Measurements from ENCODE around the gene PSMD13. TPM values are rescaled to one million over a fixed set of nuclear protein-coding genes. Genes with fewer than 3 reads are reported as not detected.
"Not testable (repeated sequence)": the region's sequence is repeated elsewhere in the genome, so short reads cannot be mapped to it uniquely, and the experiment has no call there.

The PSMD13 gene
- total RNA-seq, 1 donor from 2014 or later, result 80.3 TPM

DNA sequence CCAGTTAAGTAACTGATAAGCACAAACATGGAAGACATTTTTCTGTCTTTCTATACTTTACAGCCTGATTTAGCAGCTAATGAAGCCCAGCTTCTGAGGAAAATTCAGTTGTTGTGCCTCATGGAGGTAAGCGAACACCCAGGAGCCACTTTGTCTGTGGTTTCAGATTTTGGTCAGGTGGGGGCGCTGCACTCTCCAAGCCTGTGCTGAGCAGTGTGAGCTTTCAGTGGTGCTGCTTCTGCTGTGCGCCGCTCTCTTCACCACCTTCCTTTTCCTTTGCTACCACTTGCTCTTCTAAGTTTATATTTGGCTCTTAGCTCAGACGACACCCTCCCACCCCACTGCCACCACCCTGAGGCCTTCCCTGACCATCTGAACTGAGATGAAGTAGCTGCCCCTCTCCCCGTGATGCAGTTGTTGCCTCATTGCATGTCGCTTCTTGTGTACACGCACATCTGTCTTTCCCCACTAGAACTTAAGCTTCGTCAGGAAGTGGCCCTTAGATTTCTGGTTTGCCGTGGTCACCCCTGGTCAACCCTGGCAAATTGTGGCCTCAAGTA is 14.0 kb downstream of the PSMD13 start:
- DNase-seq, result no peak

DNA sequence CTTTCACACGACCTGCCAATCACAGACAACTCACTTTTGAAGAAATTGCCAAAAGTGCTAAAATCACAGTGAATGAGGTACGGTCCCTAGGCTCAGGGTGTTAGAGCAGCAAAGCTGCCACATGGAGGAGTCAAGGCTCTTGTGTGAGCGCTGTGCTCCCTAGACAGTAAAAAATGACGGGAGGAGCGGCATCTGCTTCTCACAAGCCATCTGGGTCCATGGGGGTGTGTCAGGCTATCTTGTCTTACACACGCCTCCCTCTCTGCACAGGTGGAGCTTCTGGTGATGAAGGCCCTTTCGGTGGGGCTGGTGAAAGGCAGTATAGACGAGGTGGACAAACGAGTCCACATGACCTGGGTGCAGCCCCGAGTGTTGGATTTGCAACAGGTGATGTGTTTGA is 14.8 kb downstream of the PSMD13 start:
- DNase-seq, result no peak

DNA sequence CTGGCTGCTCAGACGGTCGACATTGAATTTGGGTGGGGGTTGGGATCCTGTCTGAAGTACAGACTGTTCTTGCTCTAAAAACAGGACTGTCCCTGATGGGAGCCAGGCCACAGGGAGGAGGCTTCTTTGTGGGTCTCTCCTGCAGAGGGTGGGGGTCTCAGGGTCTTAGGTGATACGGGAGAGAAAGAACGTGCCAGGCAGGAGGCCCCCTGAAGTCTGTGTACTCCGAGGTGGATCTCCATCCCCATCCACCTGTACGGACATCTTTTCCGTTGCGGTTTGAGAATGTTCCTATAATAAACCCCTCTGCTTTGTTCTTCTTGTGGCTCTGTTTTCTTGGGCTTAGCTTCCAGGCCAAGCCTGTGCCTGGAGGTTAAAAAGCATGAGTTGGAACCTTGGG is 15.9 kb downstream of the PSMD13 start:
- no peak for DNase-seq

DNA sequence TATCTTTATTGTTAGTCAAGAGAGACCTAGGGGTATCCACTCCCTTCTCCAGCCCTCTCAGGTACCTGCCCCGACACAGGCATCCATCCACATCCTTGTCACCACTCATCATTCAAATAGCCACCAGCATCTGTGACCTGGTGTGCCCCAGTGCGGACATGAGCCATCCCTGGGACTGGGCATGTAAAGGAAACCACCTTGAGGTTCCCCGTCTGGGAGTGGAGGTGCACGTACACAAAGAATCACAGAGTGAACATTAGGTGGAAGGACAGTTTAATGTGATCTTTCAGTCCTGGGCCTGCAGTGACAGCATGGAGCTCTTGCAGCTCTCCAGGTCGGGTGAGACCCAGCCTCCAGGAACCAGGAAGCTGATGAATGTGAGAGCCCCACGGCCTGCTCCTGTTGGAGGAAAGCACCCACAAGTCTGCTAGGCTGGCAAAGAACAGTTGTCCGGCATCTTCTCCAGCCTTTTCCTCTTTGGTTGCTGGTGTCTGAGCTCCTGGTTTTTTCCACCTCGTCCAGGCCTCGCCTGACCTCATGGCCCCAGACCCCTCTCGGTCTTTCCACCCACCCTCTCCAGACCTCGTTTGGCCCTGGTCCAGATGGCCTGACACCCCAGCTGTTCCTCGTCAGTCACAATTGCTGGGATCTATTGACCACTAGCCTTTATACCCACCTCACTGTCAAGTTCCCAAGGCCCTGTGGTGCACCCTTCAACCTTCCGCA is 16.5 kb downstream of the PSMD13 start:
- no peak for DNase-seq

DNA sequence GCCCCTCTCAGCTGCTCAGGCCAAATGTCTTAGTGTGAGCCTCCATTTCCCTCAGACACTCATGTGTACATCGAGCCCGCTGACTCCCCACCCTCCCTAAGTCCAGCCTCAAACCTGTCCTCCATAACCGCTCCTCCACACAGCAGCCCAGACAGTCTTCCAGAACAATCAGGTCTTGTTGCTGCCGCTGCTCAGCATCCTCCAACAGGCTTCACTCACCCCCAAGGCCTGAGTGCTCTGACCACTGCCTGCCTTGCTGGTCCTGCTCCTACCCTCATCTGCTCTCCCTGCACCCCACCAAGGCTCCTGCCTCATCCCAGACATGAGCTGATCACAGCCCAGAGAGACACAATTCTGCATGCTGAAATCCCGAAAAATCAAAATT is 17.1 kb downstream of the PSMD13 start:
- DNase-seq, result no peak

DNA sequence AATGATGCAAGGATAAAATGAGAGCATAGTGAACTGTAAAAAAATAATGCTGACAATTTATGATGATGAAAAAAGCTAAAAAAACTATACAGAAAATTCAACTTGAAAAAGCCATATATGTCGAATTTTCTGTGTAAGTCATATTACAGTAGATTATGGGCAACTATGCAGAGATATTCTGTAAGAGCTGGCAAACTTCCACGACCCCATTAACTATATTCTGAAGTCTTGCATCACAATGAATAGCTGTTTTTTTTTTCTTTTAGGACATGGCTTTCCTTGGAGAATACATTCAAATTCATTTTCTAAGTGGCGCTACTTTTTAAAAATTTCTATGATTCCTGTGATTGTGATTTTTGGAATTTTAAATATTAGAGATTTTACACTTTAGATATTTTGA is 18.4 kb downstream of the PSMD13 start:
- DNase-seq, result no peak

DNA sequence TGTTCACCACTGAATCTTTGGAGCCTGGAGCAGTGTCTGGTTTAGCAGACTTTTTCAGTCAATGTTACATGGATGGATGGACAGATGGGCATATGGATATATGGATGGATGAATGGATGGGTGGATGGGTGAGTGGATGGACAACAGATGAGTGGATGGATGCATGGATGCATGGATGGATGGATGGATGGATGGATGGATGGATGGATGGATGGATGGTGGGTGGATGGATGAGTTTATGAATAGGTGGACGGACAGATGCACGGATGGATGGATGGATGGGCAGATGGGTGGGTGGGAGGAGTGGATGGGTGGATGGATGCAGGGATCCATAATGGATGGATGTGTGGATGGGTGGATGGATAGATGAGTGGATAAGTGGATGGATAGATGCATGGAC is 19.0 kb downstream of the PSMD13 start:
- no peak for DNase-seq

DNA sequence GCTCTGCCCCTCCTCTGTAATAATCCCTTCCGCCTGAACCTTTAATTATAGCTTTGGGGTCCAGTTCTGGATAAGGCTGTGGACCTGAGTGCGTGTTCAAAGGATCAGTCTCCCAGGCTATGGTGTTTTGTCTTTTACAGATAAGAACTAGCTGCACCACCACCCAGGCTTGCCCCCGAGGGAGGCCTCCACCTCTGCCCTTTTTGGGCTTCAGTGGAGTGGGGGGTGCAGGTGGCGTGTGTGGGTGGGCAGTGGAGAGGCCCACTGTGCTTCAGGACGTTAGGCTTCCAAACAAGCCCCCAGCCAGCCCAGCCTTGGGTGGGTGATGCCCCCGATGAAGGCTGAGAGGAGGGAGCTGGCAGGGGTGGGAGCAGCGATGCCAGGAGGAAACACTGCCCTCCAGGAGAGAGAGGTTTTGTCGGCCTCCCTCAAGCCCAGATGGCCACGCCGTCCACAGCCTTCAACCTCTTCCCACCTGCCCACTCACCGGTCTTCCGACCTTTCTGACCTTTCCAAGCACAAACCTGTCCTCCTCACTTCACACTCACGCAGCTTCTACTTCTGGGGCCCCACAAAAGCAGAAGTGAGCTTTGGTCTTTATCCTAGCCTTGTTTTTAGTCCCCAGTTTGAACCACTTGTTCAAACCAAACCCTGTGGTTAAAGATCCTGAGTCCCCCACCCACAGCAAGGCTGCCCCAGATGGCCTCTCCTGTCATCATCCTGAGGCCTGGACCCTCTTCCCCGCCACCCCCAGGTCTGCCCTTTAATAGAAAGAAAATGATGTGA is 20.4 kb downstream of the PSMD13 start:
- no peak for DNase-seq

DNA sequence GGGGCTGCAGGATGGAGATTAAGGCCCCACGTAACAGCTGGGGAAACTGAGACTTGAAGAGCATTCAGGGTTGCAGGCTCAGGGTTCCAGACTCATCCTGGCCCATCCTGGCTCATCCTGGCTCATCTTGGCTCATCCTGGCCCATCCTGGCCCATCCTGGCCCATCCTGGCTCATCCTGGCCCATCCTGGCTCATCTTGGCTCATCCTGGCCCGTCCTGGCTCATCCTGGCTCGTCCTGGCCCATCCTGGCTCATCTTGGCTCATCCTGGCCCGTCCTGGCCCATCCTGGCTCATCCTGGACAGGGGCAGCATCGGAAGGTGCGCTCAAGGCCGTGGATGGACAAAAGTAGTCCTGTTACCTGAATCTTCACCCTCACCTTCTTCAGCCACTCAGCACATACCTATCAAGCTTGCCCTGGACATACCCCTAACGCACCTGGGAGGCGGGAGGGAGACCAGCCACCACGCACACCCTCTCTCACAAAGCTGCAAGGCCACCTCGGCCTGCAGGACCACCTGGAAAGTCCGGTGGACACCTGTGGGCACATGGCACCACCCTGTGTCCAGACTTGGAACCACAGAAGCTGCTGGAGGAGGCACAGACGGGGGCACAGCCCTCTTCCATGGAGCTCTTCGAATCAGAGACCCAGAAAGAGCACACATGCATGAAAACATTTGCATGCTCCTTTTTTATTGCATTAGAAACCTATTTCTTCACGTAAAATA is 21.2 kb downstream of the PSMD13 start:
- DNase-seq, result no peak

DNA sequence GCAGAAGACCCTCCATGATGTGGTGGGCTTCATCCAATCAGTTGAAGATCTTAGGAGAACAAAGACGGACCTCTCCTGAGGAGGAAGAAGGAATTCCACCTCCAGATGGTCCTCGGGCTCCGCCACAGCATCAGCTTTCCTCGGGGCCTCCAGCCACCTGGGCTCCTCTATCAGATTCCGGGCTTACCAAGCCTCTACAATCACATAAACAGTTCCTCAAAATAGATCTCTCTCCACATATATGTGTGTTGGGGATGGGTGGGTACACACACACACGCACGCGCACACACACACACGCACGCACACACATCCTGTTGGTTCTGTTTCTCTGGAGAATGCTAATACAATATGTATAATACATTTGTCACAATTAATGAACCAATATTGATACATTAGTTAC is 22.6 kb downstream of the PSMD13 start:
- DNase-seq, result no peak

DNA sequence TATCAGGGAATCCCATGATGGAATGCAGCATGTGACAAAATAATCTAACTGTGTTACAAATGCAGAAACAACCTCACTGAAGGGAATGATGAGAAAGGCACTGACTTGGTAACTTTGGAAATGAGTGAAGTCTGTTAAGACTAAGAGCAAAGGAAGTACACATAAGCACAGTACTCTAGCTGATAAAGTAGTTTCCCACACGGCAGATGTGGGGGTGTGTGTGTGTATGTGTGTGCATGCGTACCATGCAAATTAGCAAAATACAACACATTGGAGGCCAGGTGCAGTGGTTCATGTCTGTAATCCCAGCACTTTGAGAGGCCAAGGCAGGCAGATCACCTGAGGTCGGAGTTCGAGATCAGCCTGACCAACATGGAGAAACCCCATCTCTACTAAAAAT is 24.8 kb downstream of the PSMD13 start:
- no peak for DNase-seq

DNA sequence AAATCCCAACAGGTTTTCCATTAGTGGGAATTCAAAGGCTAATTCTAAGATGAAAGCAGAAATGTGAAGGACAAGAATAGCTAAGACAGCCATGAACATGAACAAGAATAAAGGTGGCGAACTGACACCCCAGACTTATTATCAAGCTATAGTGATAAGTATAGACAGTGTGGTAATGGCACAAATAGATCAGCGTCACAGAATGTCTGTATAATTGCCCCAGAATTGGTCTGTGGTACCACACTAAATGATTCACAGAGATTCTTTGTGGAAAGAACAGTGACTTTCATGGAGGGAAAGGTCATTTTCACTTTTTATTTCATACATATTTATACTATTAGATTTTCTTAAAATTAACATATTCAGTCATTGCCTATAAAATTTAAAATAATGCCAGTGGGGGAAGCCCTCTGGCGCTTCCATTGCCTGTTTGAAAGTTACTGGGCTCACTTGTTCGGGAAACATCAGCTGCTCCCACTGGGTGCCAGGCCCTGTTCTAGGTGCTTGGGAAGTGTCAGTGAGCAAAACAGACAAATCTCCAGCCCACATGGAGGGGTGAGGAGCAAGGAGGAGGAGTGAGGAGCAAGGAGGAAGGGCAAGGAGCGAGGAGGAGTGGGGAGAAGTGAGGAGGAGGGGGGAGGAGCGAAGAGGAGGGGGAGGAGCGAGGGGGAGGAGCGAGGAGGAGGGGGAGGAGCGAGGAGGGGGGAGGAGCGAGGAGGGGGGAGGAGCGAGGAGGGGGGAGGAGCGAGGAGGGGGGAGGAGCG is 30.1 kb downstream of the PSMD13 start:
- no peak for DNase-seq

DNA sequence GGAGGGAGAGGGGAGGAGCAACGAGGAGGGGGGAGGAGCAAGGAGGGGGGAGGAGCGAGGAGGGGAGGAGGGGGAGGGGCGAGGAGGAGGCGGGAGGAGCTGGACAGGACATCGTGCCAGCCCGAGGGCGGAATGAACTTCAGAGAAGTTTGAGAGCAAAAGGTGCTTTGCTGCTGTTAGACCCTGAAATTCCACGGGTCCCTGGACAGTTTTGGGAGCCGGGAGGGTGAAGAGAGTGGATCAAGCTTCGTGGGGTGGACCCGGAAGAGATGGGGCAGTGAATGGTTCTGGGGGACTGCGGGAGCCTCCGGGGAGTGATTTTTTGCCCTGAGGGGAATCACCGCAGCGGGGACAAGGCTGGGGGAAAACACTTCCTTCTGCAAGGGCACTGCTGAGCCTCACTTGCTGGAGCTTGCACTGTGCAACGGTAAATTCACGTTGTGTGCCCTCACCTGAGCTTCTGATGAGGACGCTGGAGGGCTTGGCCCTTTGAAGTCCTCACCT is 30.8 kb downstream of the PSMD13 start:
- no peak for DNase-seq

DNA sequence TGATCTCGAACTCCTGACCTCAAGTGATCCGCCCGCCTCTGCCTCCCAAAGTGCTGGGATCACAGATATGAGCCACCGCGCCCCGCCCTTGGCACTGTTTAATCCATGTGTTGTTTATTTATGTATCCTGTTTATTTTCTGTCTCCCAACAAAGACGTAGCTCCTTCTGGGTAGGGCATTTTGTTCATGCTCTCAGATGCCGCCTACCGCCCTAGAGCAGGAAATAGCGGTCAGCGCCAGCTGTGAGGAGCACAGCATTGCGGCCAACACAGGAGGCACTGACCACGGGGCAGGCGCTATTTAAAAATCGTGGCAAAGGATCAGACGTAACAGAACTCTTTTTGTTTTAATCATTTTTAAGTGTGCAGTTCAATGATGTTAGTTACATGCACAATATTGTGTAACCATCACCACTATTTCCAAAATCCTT is 32.0 kb downstream of the PSMD13 start:
- DNase-seq, result not testable (repeated sequence)

DNA sequence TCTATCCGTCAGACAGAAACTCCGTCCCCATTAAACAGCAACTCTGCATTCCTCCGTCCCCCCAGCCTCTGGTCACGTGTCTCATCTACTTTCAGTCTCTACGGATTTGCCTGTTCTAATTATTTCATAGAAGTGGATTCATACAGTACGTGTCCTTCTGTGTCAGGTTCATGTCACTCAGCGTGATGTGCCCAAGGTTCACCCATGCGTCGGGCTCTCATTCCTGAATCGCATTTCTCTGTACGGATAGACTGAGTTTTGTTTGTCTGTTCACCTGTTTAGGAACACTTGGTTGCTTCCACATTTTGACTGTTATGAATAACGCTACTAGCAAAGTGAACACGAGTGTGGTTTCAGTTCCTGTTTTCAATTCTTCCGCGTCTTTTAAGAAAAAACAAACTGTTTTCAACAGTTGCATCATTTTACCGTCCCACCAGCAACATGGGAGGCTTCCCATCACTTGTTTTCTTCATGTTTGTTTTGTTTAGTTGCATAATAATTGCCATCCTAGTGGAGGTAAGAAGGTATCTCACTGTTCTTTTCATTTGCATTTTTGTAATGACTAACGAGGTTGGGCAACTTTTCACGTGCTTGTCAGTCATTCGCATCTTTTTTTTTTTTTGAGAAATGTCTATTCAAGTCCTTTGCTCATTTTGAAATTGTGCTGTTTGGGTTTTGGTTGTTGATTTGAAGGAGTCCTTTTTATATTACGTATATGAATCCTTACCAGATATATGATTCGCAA is 32.5 kb downstream of the PSMD13 start:
- DNase-seq, result no peak

DNA sequence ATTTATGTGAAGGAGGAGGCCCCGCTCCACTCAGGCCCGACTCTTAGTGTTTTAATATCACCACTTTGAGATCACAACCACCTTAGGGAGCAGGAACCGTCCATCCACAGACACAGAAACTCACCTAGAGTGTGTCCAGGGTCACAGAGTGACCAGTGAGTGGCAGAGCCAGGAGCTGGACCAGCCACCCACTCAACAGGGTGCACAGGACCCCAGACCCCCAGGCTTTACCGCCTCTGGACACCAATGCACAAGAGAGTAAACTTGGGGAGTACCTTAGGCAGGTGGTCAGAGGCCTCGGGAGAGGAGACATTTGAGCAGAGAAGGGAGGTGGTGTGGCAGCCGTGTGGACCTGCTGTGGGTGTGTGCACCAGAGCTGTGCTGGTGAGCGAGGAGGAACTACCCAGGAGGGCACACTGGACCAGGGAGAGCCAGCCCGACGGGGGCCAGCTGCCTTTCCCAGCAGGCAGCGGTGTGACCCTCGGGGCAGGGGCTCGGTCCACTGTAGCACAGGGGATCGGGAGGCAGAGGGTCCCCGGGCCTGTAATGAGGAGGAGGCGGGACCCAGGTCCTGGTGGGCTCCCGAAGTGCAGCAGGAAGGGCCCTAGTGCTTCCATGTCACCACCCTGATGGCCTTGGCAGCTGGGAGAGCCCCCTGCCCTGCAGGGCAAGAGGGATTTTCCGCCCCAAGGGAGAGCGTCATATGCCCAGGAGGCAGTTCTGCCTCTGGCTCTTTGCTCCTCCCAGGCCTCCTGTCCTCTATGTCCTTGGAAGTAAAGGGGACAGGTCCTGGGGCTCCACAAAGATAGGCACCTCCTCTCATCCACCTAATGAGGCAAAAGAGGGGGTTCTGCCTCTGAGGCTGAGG is 33.9 kb downstream of the PSMD13 start:
- DNase-seq, result no peak

DNA sequence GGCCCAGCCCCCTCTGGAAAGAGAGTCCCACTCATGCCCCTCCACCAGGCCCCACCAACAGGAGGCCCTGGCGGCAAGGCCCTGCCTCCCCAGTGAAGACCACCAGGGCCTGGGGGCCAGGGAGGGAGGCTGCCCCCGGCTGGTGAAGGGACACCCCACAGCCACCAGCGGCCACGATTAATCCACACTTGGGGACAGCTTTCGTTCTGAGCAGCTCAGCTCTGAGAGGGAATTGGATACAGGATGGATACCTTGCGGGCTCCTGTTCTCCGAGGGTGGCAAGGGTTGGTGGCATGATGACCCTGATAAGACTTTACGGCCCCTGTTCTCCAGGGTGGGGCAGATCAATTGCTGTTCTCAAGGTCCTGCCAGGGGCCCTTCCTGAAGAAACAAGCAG is 34.5 kb downstream of the PSMD13 start:
- no peak for DNase-seq

DNA sequence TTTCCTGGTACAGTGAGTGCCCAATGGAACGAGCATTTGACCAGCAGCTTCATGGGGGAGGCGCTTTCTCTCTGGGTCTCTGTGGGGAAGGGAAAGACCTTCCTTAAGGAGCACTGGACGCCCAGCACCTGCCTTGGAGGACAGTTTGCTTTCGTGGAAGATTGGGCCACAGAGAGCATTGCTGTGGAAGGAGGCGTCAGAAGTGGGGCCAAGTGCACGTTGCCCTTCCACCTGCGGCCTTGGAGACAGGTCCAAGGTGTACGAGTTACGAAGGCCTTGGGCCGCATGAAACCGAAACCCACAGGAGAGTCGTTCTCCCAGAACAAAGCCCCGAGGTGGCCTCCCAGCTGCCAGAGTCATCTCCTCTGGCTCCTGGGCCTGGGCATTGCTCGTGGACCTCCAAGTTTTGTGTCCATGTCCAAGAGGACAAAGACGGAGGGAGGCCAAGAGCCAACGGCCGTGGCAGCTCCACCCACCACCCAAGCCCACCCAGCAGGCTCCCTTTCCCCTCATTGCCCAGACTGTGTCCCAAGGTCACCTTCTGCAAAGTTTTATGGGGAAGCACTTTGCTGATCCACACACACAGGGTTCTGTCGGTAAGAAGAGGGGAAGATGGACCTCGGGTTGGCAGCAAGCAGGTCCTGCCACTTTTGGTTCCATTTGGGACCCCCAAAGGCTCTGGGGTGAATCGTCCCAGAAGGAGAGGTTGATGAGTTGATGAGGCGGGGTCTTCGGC is 35.6 kb downstream of the PSMD13 start:
- DNase-seq, result no peak

DNA sequence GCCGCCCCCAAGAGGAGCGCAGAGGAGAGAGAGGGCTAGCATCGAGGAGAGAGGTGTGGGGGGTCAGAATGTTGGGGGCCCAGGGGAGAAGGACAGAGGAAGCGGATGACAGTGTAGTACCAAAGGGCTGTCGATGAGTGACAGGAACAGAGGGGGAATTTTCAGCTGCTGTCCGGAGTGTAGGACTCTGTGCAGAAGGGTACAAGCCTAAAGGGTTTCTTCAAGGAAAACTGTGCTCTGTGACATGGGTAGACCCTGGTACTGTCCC is 36.1 kb downstream of the PSMD13 start:
- no peak for DNase-seq

DNA sequence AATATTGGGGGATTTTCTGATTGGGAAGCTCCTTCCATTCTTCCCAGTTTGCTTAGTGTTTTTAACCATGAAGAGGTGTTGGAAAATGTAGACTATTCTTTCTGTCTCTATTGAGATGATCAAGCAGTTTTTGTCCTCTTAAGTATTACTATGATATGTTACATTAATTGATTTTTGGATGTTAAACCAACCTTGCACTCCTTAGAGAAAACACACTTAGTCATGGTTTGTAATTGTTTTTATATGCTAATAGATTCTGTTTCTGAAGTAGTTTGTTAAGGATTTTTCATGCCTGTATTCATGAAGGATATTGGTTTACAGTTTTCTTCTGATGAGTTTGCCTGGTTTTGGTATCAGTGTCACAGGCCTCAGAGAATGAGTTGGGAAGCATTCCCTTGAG is 39.4 kb downstream of the PSMD13 start:
- no peak for DNase-seq
